Neural cell (in vitro differentiated cells): ENCODE measurements around the gene CTXN1. TPM values are rescaled to one million over a fixed set of nuclear protein-coding genes. Genes with fewer than 3 reads are reported as not detected.

Experiments
- H2AFZ ChIP-seq: fragments of 200-600, 300-800 bp; sonication (generic), shearing (Covaris generic); 2 replicates; pipeline ENCODE4 v1.6.0; 2014; ENCODE audit warnings: low read depth, mild to moderate bottlenecking, antibody characterized with exemption, low read length, moderate library complexity
- H3F3A ChIP-seq: fragments of 200-600 bp; shearing (Covaris generic); 2 replicates; pipeline ENCODE4 v1.6.1; 2016; ENCODE audit warnings: mild to moderate bottlenecking, moderate library complexity, mixed read lengths, antibody characterized with exemption, low read length; ENCODE audit not compliant: insufficient read depth, poor library complexity, severe bottlenecking
- H3K27ac ChIP-seq: fragments of 200-600, 300-800 bp; sonication (generic), shearing (Covaris generic); 2 replicates; pipeline ENCODE4 v1.5.1; 2014; ENCODE audit warnings: mild to moderate bottlenecking, low read length, moderate library complexity
- H3K27me3 ChIP-seq: fragments of 300-800, 200-600 bp; sonication (generic), shearing (Covaris generic); 2 replicates; pipeline ENCODE4 v1.6.0; 2014; ENCODE audit warnings: mild to moderate bottlenecking, low read depth, low read length, moderate library complexity; ENCODE audit not compliant: insufficient read depth
- H3K36me3 ChIP-seq: fragments of 300-800, 200-600 bp; sonication (generic), shearing (Covaris generic); 2 replicates; pipeline ENCODE4 v1.5.1; 2014; ENCODE audit warnings: mild to moderate bottlenecking, antibody characterized with exemption, low read length, moderate library complexity; ENCODE audit not compliant: insufficient read depth
- H3K4me2 ChIP-seq: fragments of 300-800, 200-600 bp; sonication (generic), shearing (Covaris generic); 2 replicates; pipeline ENCODE4 v1.6.0; 2014; ENCODE audit warnings: mild to moderate bottlenecking, low read length
- H3K4me3 ChIP-seq: fragments of 300-800, 200-600 bp; sonication (generic), shearing (Covaris generic); 2 replicates; pipeline ENCODE4 v1.5.1; 2014; ENCODE audit warnings: mild to moderate bottlenecking, low read length, moderate library complexity
- H3K79me2 ChIP-seq: fragments of 200-600 bp; shearing (Covaris generic); replicated peaks from 2 replicates; pipeline ENCODE4 v1.6.0; 2014; ENCODE audit warnings: mild to moderate bottlenecking, low read length, moderate library complexity; ENCODE audit not compliant: insufficient read depth
- H3K9ac ChIP-seq: fragments of 300-800, 200-600 bp; sonication (generic), shearing (Covaris generic); 2 replicates; pipeline ENCODE4 v1.6.1; 2016; ENCODE audit warnings: mild to moderate bottlenecking, low read length, mixed read lengths
- H3K9me2 ChIP-seq: fragments of 200-600 bp; shearing (Covaris generic); 2 replicates; pipeline ENCODE4 v1.6.1; 2016; ENCODE audit warnings: mild to moderate bottlenecking, low read length, mixed read lengths; ENCODE audit not compliant: insufficient read depth
- H3K9me3 ChIP-seq: fragments of 200-600, 300-800 bp; sonication (generic), shearing (Covaris generic); 2 replicates; pipeline ENCODE4 v1.6.1; 2016; ENCODE audit warnings: mild to moderate bottlenecking, mixed run types, low read length, moderate library complexity, mixed read lengths
- H4K20me1 ChIP-seq: fragments of 200-600 bp; shearing (Covaris generic); 2 replicates; pipeline ENCODE4 v1.6.1; 2016; ENCODE audit warnings: mild to moderate bottlenecking, mixed run types; ENCODE audit not compliant: insufficient read depth
- CTCF ChIP-seq: fragments of 450-650 bp; IDR thresholded peaks from 2 replicates; pipeline ENCODE4 v1.5.1; 2014; ENCODE audit warnings: antibody characterized with exemption, mild to moderate bottlenecking, moderate library complexity; ENCODE audit not compliant: poor library complexity, severe bottlenecking
- EP300 ChIP-seq: fragments of 450-650 bp; conservative IDR thresholded peaks from 2 replicates; pipeline ENCODE4 v1.6.1; 2014; ENCODE audit warnings: antibody characterized with exemption, mild to moderate bottlenecking, moderate library complexity; ENCODE audit not compliant: poor library complexity, severe bottlenecking
- EZH2 ChIP-seq: fragments of 200-600, 300-800 bp; shearing (Covaris generic), sonication (generic); IDR thresholded peaks from 2 replicates; pipeline ENCODE4 v1.6.1; 2014; ENCODE audit warnings: antibody characterized with exemption, low read length, borderline replicate concordance, mild to moderate bottlenecking; ENCODE audit not compliant: insufficient read depth, poor library complexity, severe bottlenecking
- MXI1 ChIP-seq: fragments of 450-650 bp; conservative IDR thresholded peaks from 2 replicates; pipeline ENCODE4 v1.6.1; 2014; ENCODE audit warnings: antibody characterized with exemption, mild to moderate bottlenecking; ENCODE audit not compliant: poor library complexity, severe bottlenecking
- POLR2AphosphoS5 ChIP-seq: IDR thresholded peaks from 2 replicates; pipeline ENCODE4 v1.6.1; 2012
- RAD21 ChIP-seq: fragments of 450-650 bp; conservative IDR thresholded peaks from 2 replicates; pipeline ENCODE4 v1.6.1; 2014; ENCODE audit warnings: antibody characterized with exemption, mild to moderate bottlenecking, moderate library complexity
- SMC3 ChIP-seq: fragments of 450-650 bp; conservative IDR thresholded peaks from 2 replicates; pipeline ENCODE4 v1.6.1; 2014; ENCODE audit warnings: antibody characterized with exemption, mild to moderate bottlenecking, moderate library complexity; ENCODE audit not compliant: poor library complexity
- TAF1 ChIP-seq: IDR thresholded peaks from 2 replicates; pipeline ENCODE4 v1.6.1; 2012; ENCODE audit warnings: low read depth
- polyA plus RNA-seq: library from polyadenylated mRNA; depleted of rRNA; stranded (reverse); fragments of >200 nt; gene quantifications from 2 replicates; pipeline ENCODE4 v1.2.3, GENCODE V29; 2014
- TF ChIP-seq, protein P1 (sequence below): IDR thresholded peaks from 2 replicates; pipeline ENCODE4 v1.6.1; 2012; ENCODE audit warnings: borderline replicate concordance

CTXN1 gene
- polyA plus RNA-seq, 1 donor from 2014 or later, result 24.7 TPM

- Histone ChIP-seq H3K27me3 (no peaks in the 10 kb centered on the region), H3K4me2 (no peak overlapping the region), H3K79me2 (peaks cover 13% of the 10 kb centered on the region), H3K36me3 (no peaks in the 10 kb centered on the region), H2AFZ (no peak overlapping the region), H3K4me3 (peak overlapping the region; percentile 86), H3K27ac (no peak overlapping the region), H4K20me1 (no peaks in the 10 kb centered on the region), H3K9ac (no peak overlapping the region), H3K9me2 (no peaks in the 10 kb centered on the region), H3K9me3 (no peaks in the 10 kb centered on the region), H3F3A (peaks cover 4% of the 10 kb centered on the region)
- no peak for TF ChIP-seq CTCF
- no peak for TF ChIP-seq MXI1
- no peak for TF ChIP-seq POLR2AphosphoS5
- TF ChIP-seq SMC3, result no peak
- no peak for TF ChIP-seq EP300
- no peak for TF ChIP-seq TAF1
- TF ChIP-seq EZH2, result no peak
- TF ChIP-seq RAD21, result no peak
- TF ChIP-seq, protein P1, sequence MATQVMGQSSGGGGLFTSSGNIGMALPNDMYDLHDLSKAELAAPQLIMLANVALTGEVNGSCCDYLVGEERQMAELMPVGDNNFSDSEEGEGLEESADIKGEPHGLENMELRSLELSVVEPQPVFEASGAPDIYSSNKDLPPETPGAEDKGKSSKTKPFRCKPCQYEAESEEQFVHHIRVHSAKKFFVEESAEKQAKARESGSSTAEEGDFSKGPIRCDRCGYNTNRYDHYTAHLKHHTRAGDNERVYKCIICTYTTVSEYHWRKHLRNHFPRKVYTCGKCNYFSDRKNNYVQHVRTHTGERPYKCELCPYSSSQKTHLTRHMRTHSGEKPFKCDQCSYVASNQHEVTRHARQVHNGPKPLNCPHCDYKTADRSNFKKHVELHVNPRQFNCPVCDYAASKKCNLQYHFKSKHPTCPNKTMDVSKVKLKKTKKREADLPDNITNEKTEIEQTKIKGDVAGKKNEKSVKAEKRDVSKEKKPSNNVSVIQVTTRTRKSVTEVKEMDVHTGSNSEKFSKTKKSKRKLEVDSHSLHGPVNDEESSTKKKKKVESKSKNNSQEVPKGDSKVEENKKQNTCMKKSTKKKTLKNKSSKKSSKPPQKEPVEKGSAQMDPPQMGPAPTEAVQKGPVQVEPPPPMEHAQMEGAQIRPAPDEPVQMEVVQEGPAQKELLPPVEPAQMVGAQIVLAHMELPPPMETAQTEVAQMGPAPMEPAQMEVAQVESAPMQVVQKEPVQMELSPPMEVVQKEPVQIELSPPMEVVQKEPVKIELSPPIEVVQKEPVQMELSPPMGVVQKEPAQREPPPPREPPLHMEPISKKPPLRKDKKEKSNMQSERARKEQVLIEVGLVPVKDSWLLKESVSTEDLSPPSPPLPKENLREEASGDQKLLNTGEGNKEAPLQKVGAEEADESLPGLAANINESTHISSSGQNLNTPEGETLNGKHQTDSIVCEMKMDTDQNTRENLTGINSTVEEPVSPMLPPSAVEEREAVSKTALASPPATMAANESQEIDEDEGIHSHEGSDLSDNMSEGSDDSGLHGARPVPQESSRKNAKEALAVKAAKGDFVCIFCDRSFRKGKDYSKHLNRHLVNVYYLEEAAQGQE, result no peak
Observed at GRCh38 chr19:7941895-7942596, 16.1 kb upstream of the CTXN1 start.

DNA sequence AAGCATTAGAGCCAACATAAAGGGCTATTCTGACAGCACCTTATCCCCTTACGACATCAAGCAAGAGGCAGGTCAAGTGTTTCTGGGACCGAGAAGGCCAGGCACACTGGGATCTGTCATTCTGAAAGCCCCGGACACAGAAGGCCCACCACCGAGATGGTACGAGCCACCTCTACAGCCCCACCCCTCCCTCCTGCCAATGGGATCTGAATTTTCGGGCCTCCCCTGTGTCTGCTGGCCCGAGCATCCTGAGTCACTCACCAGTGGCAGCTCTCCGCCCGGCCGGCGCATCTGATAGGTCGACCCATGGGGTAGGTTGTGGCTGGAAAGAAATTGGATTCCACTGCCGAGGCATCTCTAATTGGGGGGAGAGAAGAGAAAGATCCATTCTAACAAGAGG is 14.9 kb upstream of the CTXN1 start:
- H3K79me2 ChIP-seq, result peaks cover 13% of the 10 kb centered on the region
- peaks cover 4% of the 10 kb centered on the region for H3F3A ChIP-seq
- H3K4me2 ChIP-seq, result no peak overlapping the region
- no peak overlapping the region for H3K9ac ChIP-seq
- no peak overlapping the region for H2AFZ ChIP-seq
- no peak for TF ChIP-seq EZH2
- TF ChIP-seq SMC3, result no peak
- TF ChIP-seq POLR2AphosphoS5, result no peak
- TF ChIP-seq EP300, result no peak
- no peak for TF ChIP-seq RAD21
- no peak for TF ChIP-seq CTCF
- TF ChIP-seq, protein P1, result no peak
- TF ChIP-seq TAF1, result no peak
- TF ChIP-seq MXI1, result no peak
- no peaks in the 10 kb centered on the region for H3K9me2 ChIP-seq
- H3K27me3 ChIP-seq, result no peaks in the 10 kb centered on the region
- no peak overlapping the region for H3K27ac ChIP-seq
- no peak overlapping the region for H3K4me3 ChIP-seq
- H3K9me3 ChIP-seq, result no peaks in the 10 kb centered on the region
- H4K20me1 ChIP-seq, result no peaks in the 10 kb centered on the region
- H3K36me3 ChIP-seq, result no peaks in the 10 kb centered on the region
